ENCODE results near the gene MATN4. TPM values are rescaled to one million over a fixed set of nuclear protein-coding genes. Genes with fewer than 3 reads are reported as not detected.
A peak's percentile ranks its signal among the peaks of the same experiment; 100 is the strongest.

The MATN4 gene
- total and polyA plus RNA-seq, 2 of the 13 experiments (the other 11 are each of a cell fraction or from before 2014, with no cell fraction given): not detected

GRCh38 chr20:45311589-45312211, 3.6 kb upstream of the MATN4 start (continued):
- TF ChIP-seq, protein P1, sequence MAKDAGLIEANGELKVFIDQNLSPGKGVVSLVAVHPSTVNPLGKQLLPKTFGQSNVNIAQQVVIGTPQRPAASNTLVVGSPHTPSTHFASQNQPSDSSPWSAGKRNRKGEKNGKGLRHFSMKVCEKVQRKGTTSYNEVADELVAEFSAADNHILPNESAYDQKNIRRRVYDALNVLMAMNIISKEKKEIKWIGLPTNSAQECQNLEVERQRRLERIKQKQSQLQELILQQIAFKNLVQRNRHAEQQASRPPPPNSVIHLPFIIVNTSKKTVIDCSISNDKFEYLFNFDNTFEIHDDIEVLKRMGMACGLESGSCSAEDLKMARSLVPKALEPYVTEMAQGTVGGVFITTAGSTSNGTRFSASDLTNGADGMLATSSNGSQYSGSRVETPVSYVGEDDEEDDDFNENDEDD (CRISPR knock-in tag; IDR thresholded peaks at IDR 0.05; ENCODE audit: borderline replicate concordance): no peak
- TF ChIP-seq ADNP (CRISPR knock-in tag; IDR thresholded peaks at IDR 0.05) (no peak), MYC (CRISPR knock-in tag; IDR thresholded peaks at IDR 0.05; ENCODE audit: borderline replicate concordance) (peak; percentile 25; the same call in 1 of the 2 replicates), ZNF382 (CRISPR knock-in tag; IDR thresholded peaks at IDR 0.05; ENCODE audit: borderline replicate concordance) (no peak), ZNF207 (IDR thresholded peaks at IDR 0.05; ENCODE audit: borderline replicate concordance) (no peak), ARHGAP35 (CRISPR knock-in tag; IDR thresholded peaks at IDR 0.05; ENCODE audit: borderline replicate concordance) (no peak), ZFX (CRISPR knock-in tag; IDR thresholded peaks at IDR 0.05; ENCODE audit: low read depth) (peak; percentile 36; the same call in 1 of the 2 replicates), KDM1A (CRISPR knock-in tag; IDR thresholded peaks at IDR 0.05) (0 out of 2 replicates have a peak, but pooled peaks have one; percentile 17), CCAR2 (optimal IDR thresholded peaks at IDR 0.05; ENCODE audit: low read depth, low read length) (no peak), GABPB1 (CRISPR knock-in tag; IDR thresholded peaks at IDR 0.05) (peak; percentile 60; the same call in 1 of the 2 replicates), AKAP8 (CRISPR knock-in tag; IDR thresholded peaks at IDR 0.05) (no peak), HDAC6 (IDR thresholded peaks at IDR 0.05; ENCODE audit: low read depth, low read length) (no peak), RBM39 (IDR thresholded peaks at IDR 0.05; ENCODE audit: low read depth, low read length, poor library complexity, severe bottlenecking) (peak; percentile 54), ZNF34 (CRISPR knock-in tag; IDR thresholded peaks at IDR 0.05; ENCODE audit: borderline replicate concordance) (no peak), MLXIP (CRISPR knock-in tag; IDR thresholded peaks at IDR 0.05; ENCODE audit: borderline replicate concordance) (no peak), REPIN1 (CRISPR knock-in tag; IDR thresholded peaks at IDR 0.05; ENCODE audit: borderline replicate concordance, low read depth) (peak; percentile 67; the same call in 1 of the 2 replicates), CEBPB (IDR thresholded peaks at IDR 0.05; ENCODE audit: borderline replicate concordance, low read depth, low read length) (no peak), CBFB (CRISPR knock-in tag; IDR thresholded peaks at IDR 0.05) (0 out of 2 replicates have a peak, but pooled peaks have one; percentile 44), ZNF430 (CRISPR knock-in tag; IDR thresholded peaks at IDR 0.05) (no peak), RBAK (CRISPR knock-in tag; IDR thresholded peaks at IDR 0.05) (0 out of 2 replicates have a peak, but pooled peaks have one; percentile 10), ZNF878 (CRISPR knock-in tag; IDR thresholded peaks at IDR 0.05) (no peak)
- TF ChIP-seq, protein P2, sequence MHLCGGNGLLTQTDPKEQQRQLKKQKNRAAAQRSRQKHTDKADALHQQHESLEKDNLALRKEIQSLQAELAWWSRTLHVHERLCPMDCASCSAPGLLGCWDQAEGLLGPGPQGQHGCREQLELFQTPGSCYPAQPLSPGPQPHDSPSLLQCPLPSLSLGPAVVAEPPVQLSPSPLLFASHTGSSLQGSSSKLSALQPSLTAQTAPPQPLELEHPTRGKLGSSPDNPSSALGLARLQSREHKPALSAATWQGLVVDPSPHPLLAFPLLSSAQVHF (CRISPR knock-in tag; IDR thresholded peaks at IDR 0.05): no peak
- TF ChIP-seq, protein P3, sequence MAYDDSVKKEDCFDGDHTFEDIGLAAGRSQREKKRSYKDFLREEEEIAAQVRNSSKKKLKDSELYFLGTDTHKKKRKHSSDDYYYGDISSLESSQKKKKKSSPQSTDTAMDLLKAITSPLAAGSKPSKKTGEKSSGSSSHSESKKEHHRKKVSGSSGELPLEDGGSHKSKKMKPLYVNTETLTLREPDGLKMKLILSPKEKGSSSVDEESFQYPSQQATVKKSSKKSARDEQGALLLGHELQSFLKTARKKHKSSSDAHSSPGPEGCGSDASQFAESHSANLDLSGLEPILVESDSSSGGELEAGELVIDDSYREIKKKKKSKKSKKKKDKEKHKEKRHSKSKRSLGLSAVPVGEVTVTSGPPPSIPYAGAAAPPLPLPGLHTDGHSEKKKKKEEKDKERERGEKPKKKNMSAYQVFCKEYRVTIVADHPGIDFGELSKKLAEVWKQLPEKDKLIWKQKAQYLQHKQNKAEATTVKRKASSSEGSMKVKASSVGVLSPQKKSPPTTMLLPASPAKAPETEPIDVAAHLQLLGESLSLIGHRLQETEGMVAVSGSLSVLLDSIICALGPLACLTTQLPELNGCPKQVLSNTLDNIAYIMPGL (CRISPR knock-in tag; IDR thresholded peaks at IDR 0.05; ENCODE audit: borderline replicate concordance in 1 of 2, low read depth in 1 of 2): peak in 1 of 2 experiments; percentile 38; a peak in 2 of 4 replicates
